Progenitor cell of endocrine pancreas (in vitro differentiated cells): ENCODE data around the gene ANKRD23. TPM values are rescaled to one million over a fixed set of nuclear protein-coding genes. Genes with fewer than 3 reads are reported as not detected.

Experiments used
- DNase-seq: peaks from one replicate; pipeline ENCODE4 v3.0.0; 2021; ENCODE audit warnings: low spot score; ENCODE audit not compliant: unreplicated experiment
- H3K27ac Mint-ChIP-seq: 2 replicates; pipeline ENCODE4 v1.8.0; 2021; ENCODE audit warnings: mild to moderate bottlenecking, moderate library complexity, mixed read lengths
- H3K27me3 Mint-ChIP-seq: 2 replicates; pipeline ENCODE4 v1.8.0; 2021; ENCODE audit warnings: mixed read lengths
- H3K36me3 Mint-ChIP-seq: 2 replicates; pipeline ENCODE4 v1.8.0; 2022; ENCODE audit warnings: mixed read lengths; ENCODE audit not compliant: insufficient read depth
- H3K4me1 Mint-ChIP-seq: 2 replicates; pipeline ENCODE4 v1.8.0; 2021; ENCODE audit warnings: low read depth, mixed read lengths
- H3K4me3 Mint-ChIP-seq: 2 replicates; pipeline ENCODE4 v1.8.0; 2021; ENCODE audit warnings: low read depth, mild to moderate bottlenecking, moderate library complexity, mixed read lengths
- H3K9me3 Mint-ChIP-seq: 2 replicates; pipeline ENCODE4 v1.8.0; 2021; ENCODE audit warnings: low read depth, mixed read lengths
- CTCF ChIP-seq: fragments of 200-600 bp; sonication (generic); IDR thresholded peaks from one replicate; pipeline ENCODE4 v1.5.0; 2021; ENCODE audit warnings: antibody characterized with exemption, mild to moderate bottlenecking; ENCODE audit not compliant: unreplicated experiment
- total RNA-seq: library from RNA; stranded (reverse); gene quantifications from 2 replicates; pipeline ENCODE4 v1.2.1, GENCODE V29; 2021

The ANKRD23 gene
- total RNA-seq, 1 donor from 2014 or later: 8.3 TPM

- no peaks in the 10 kb centered on the region for H3K36me3 Mint-ChIP-seq
- no peak for DNase-seq
- H3K4me1 Mint-ChIP-seq: peaks cover 4% of the 10 kb centered on the region
- no peak for TF ChIP-seq CTCF
- no peak overlapping the region for H3K4me3 Mint-ChIP-seq
- no peak overlapping the region for H3K27ac Mint-ChIP-seq
- peaks cover 27% of the 10 kb centered on the region for H3K27me3 Mint-ChIP-seq
- no peaks in the 10 kb centered on the region for H3K9me3 Mint-ChIP-seq
Measured at GRCh38 chr2:96879545-96880040, 35.8 kb upstream of the ANKRD23 start.

- no peak overlapping the region for H3K4me3 Mint-ChIP-seq
Measured at GRCh38 chr2:96878796-96879544, 35.1 kb upstream of the ANKRD23 start.

GRCh38 chr2:96878171-96878570, 34.4 kb upstream of the ANKRD23 start:
- Mint-ChIP-seq H3K9me3 (no peaks in the 10 kb centered on the region), H3K27me3 (peaks cover 35% of the 10 kb centered on the region), H3K4me1 (peaks cover 7% of the 10 kb centered on the region), H3K27ac (no peak overlapping the region), H3K36me3 (no peaks in the 10 kb centered on the region), H3K4me3 (no peak overlapping the region)
- TF ChIP-seq CTCF: no peak
- DNase-seq: no peak

More at GRCh38 chr2:96878796-96879544, 35.1 kb upstream of the ANKRD23 start:
- TF ChIP-seq CTCF: no peak
- Mint-ChIP-seq H3K27ac (no peak overlapping the region), H3K27me3 (peaks cover 32% of the 10 kb centered on the region), H3K9me3 (no peaks in the 10 kb centered on the region), H3K4me1 (peaks cover 7% of the 10 kb centered on the region), H3K36me3 (no peaks in the 10 kb centered on the region)
- no peak for DNase-seq

GRCh38 chr2:96877631-96878092, 33.8 kb upstream of the ANKRD23 start:
- H3K27me3 Mint-ChIP-seq: peaks cover 35% of the 10 kb centered on the region
- H3K27ac Mint-ChIP-seq: no peak overlapping the region
- no peak for TF ChIP-seq CTCF
- no peak overlapping the region for H3K4me3 Mint-ChIP-seq
- H3K9me3 Mint-ChIP-seq: no peaks in the 10 kb centered on the region
- DNase-seq: no peak
- peaks cover 7% of the 10 kb centered on the region for H3K4me1 Mint-ChIP-seq
- H3K36me3 Mint-ChIP-seq: no peaks in the 10 kb centered on the region

- H3K36me3 Mint-ChIP-seq: no peaks in the 10 kb centered on the region
- no peak for DNase-seq
- TF ChIP-seq CTCF: no peak
- peaks cover 32% of the 10 kb centered on the region for H3K27me3 Mint-ChIP-seq
- peaks cover 7% of the 10 kb centered on the region for H3K4me1 Mint-ChIP-seq
- no peaks in the 10 kb centered on the region for H3K9me3 Mint-ChIP-seq
- H3K4me3 Mint-ChIP-seq: no peak overlapping the region
- H3K27ac Mint-ChIP-seq: no peak overlapping the region
Measured at GRCh38 chr2:96877042-96877451, 33.2 kb upstream of the ANKRD23 start.
